A549 treated with AZD9567 at 1 μM for 4 hours (cell line): ENCODE data around the gene KRTCAP3. TPM values are rescaled to one million over a fixed set of nuclear protein-coding genes. Genes with fewer than 3 reads are reported as not detected.

Source experiments
- total RNA-seq: library from RNA; stranded (reverse); fragments of 200-300 nt; extraction: Qiagen RNA extraction; gene quantifications from 5 replicates; pipeline ENCODE4 v1.2.3, GENCODE V29; 2022; ENCODE audit not compliant: insufficient read depth

KRTCAP3 gene
- 0.53 to 1.2 TPM (median 0.83 TPM) in 4 of 5 replicates, not detected in the other for total RNA-seq

GRCh38 chr2:27441958-27442919 is at the start of gene KRTCAP3:
KRTCAP3 (plus strand) TSS chr2:27442381; CDS start chr2:27442413, 32 bp downstream.

GRCh38 chr2:27409321-27410073 is 32.7 kb upstream of the KRTCAP3 start, which contains the start of gene PPM1G:
PPM1G (minus strand) TSS chr2:27409591; CDS start chr2:27409422, 169 bp downstream.

GRCh38 chr2:27428213-27428977 is 13.8 kb upstream of the KRTCAP3 start, which contains the start of gene NRBP1:
NRBP1 (plus strand) TSS chr2:27428631; CDS start chr2:27433274, 4,643 bp downstream.

GRCh38 chr2:27489498-27490397 is 47.6 kb downstream of the KRTCAP3 start, which contains the start of gene IFT172:
IFT172 (minus strand) TSS chr2:27489743; CDS start chr2:27489653, 90 bp downstream.

Other genes starting within 250 kb of the KRTCAP3 start
- 166 to 218 TPM (median 213 TPM) in 5 replicates for gene ATRAID, start 230.3 kb upstream of the KRTCAP3 start, total RNA-seq
- 63.5 to 78.6 TPM (median 67.4 TPM) in 5 replicates for gene SLC5A6, start 230.1 kb upstream of the KRTCAP3 start, total RNA-seq
- 59.2 to 74.0 TPM (median 63.1 TPM) in 5 replicates for gene CAD, start 225.0 kb upstream of the KRTCAP3 start, total RNA-seq
- gene SLC30A3, start 179.3 kb upstream of the KRTCAP3 start, total RNA-seq, result 4.2 to 9.5 TPM (median 4.2 TPM) in 5 replicates
- not detected in 5 replicates for gene DNAJC5G, start 166.9 kb upstream of the KRTCAP3 start, total RNA-seq
- gene TRIM54, start 160.0 kb upstream of the KRTCAP3 start, total RNA-seq, result 0.40 to 0.74 TPM (median 0.46 TPM) in 4 of 5 replicates, not detected in the other
- 1.8 to 2.9 TPM (median 2.0 TPM) in 4 of 5 replicates, not detected in the other for gene UCN, start 133.9 kb upstream of the KRTCAP3 start, total RNA-seq
- 64.5 to 91.0 TPM (median 82.5 TPM) in 5 replicates for gene MPV17, start 119.3 kb upstream of the KRTCAP3 start, total RNA-seq
- gene GTF3C2, start 85.6 kb upstream of the KRTCAP3 start, total RNA-seq, result 54.5 to 59.0 TPM (median 57.4 TPM) in 5 replicates
- 42.9 to 63.8 TPM (median 59.4 TPM) in 5 replicates for gene EIF2B4, start 72.0 kb upstream of the KRTCAP3 start, total RNA-seq
- 138 to 151 TPM (median 144 TPM) in 5 replicates for gene SNX17, start 71.8 kb upstream of the KRTCAP3 start, total RNA-seq
- 9.2 to 14.1 TPM (median 14.0 TPM) in 5 replicates for gene ZNF513, start 61.6 kb upstream of the KRTCAP3 start, total RNA-seq
- 144 to 166 TPM (median 165 TPM) in 5 replicates for gene PPM1G, start 32.8 kb upstream of the KRTCAP3 start, total RNA-seq
- gene NRBP1, start 13.8 kb upstream of the KRTCAP3 start, total RNA-seq, result 134 to 146 TPM (median 142 TPM) in 5 replicates
- gene IFT172, start 47.4 kb downstream of the KRTCAP3 start, total RNA-seq, result 7.8 to 10.0 TPM (median 7.9 TPM) in 5 replicates
- 3.3 to 4.7 TPM (median 4.0 TPM) in 5 replicates for gene FNDC4, start 52.8 kb downstream of the KRTCAP3 start, total RNA-seq
- gene GCKR, start 54.5 kb downstream of the KRTCAP3 start, total RNA-seq, result 0.10 to 0.25 TPM (median 0.17 TPM) in 4 of 5 replicates, not detected in the other
- gene ZNF512, start 140.7 kb downstream of the KRTCAP3 start, total RNA-seq, result 13.3 to 18.5 TPM (median 16.4 TPM) in 5 replicates
- gene CCDC121, start 186.6 kb downstream of the KRTCAP3 start, total RNA-seq, result 2.4 to 4.3 TPM (median 3.7 TPM) in 5 replicates
- 54.4 to 67.7 TPM (median 55.9 TPM) in 5 replicates for gene GPN1, start 186.7 kb downstream of the KRTCAP3 start, total RNA-seq
- 27.5 to 31.9 TPM (median 31.6 TPM) in 5 replicates for gene SUPT7L, start 221.2 kb downstream of the KRTCAP3 start, total RNA-seq
- 19.9 to 29.3 TPM (median 26.1 TPM) in 5 replicates for gene SLC4A1AP, start 221.5 kb downstream of the KRTCAP3 start, total RNA-seq